ENCODE data around the gene DAPK1.

DNA sequence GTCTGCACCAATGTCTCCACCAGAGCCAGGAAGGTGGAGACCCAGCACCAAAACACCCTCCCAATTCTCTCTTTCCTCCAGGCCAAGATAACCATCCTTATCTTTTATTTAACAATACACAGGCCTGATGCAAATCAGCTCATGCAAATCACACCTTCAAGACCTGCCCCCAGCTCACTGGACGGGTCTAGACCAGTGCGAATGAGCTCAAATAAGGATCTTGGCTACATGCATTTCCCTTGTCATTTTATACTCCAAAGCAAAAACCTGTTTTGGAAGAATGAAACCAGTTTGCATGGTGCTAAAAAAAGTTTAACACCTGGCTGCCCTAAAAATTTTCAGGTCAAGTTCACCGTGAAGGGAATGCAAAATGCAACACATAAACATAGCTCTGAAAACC is 31.9 kb upstream of the DAPK1 start:
- no peak for TF ChIP-seq REST (IDR thresholded peaks at IDR 0.05; ENCODE audit: low read depth)
- no peak for TF ChIP-seq EP300 (IDR thresholded peaks at IDR 0.05; ENCODE audit: borderline replicate concordance)
- no peak for TF ChIP-seq EGR1 (IDR thresholded peaks at IDR 0.05)
- no peak for TF ChIP-seq TCF12 (IDR thresholded peaks at IDR 0.05; ENCODE audit: low read depth)
- no peak for TF ChIP-seq TAF1 (IDR thresholded peaks at IDR 0.05; ENCODE audit: low read depth)
- no peak for TF ChIP-seq YY1 (IDR thresholded peaks at IDR 0.05; ENCODE audit: low read depth)
- no peak for TF ChIP-seq ZBTB7A (IDR thresholded peaks at IDR 0.05; ENCODE audit: low read depth)
- TF ChIP-seq, protein P1, sequence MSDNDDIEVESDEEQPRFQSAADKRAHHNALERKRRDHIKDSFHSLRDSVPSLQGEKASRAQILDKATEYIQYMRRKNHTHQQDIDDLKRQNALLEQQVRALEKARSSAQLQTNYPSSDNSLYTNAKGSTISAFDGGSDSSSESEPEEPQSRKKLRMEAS (IDR thresholded peaks at IDR 0.05), result no peak

Measured in Ishikawa (cell line).